HCT116 (cell line): ENCODE results near the gene RAPGEFL1. TPM values are rescaled to one million over a fixed set of nuclear protein-coding genes. Genes with fewer than 3 reads are reported as not detected.

Experiments
- ATAC-seq: fragments of 200-7000 bp; cut with Tn5 transposase; 2 replicates; pipeline ENCODE4 v1.9.1; 2020; ENCODE audit warnings: mild to moderate bottlenecking, moderate library complexity
- BruUV-seq: library from RNA; stranded (reverse); fragments of 400-500 nt; replicated peaks from 2 replicates; lab custom pipeline; 2021; lab: Mats Ljungman, UMichigan
- CTCF ChIA-PET: fragments of 300-600 bp; sonication (Branson Sonifier 250); formaldehyde crosslinking; loops from one replicate; lab custom pipeline; 2021; ENCODE audit warnings: antibody characterized with exemption; lab: Charles Lee
- POLR2A ChIA-PET: fragments of 300-600, 350-600 bp; sonication (Branson Sonifier 250); formaldehyde crosslinking; loops from one replicate; lab custom pipeline; 2021; ENCODE audit warnings: antibody characterized with exemption; lab: Charles Lee
- RAD21 ChIA-PET, 2 experiments: fragments of 300-600 bp; sonication (Branson Sonifier 250); formaldehyde crosslinking; loops; one replicate each; lab custom pipeline; 2023; ENCODE audit warnings: low total read pairs in 2 of 2; ENCODE audit not compliant: uncharacterized antibody in 2 of 2, unreplicated experiment in 2 of 2, low non-redundant PET in 1 of 2; lab: Charles Lee
- DNase-seq: peaks from one replicate; pipeline ENCODE4 v3.0.0-alpha.2; 2010; ENCODE audit warnings: low read depth, low spot score
- H2AFZ ChIP-seq: fragments of 200-600 bp; shearing (Covaris generic), sonication (generic); 2 replicates; pipeline ENCODE4 v1.6.1; 2017; ENCODE audit warnings: low read depth, mixed run types, mixed read lengths, antibody characterized with exemption, low read length; ENCODE audit not compliant: poor library complexity, severe bottlenecking
- H3K27ac ChIP-seq: 2 replicates; pipeline ENCODE4 v1.5.1; 2012; ENCODE audit warnings: low read depth, low read length
- H3K27me3 ChIP-seq: fragments of 200-600 bp; sonication (generic); 2 replicates; pipeline ENCODE4 v1.6.1; 2016; ENCODE audit warnings: mixed run types, low read length, mixed read lengths; ENCODE audit not compliant: insufficient read depth
- H3K36me3 ChIP-seq, 2 experiments: fragments of 200-500 bp in 1 of 2; fragments of 200-600 bp in 1 of 2; sonication (Bioruptor generic) in 1 of 2; sonication (generic) in 1 of 2; 2 replicates each; pipeline versions ENCODE4 v1.5.1 to v1.6.1; 2014 to 2016; ENCODE audit warnings: low read length in 2 of 2, inconsistent platforms in 1 of 2, mixed read lengths in 1 of 2, mixed run types in 1 of 2; ENCODE audit not compliant: insufficient read depth in 2 of 2, control insufficient read depth in 1 of 2
- H3K4me1 ChIP-seq, 2 experiments: fragments of 200-600 bp in 1 of 2; sonication (generic) in 1 of 2; 2 replicates each; pipeline versions ENCODE4 v1.5.1 to v1.6.1; 2012 to 2017; ENCODE audit warnings: low read length in 2 of 2, inconsistent platforms in 1 of 2, mild to moderate bottlenecking in 1 of 2, mixed read lengths in 1 of 2, mixed run types in 1 of 2, moderate library complexity in 1 of 2; ENCODE audit not compliant: insufficient read depth in 2 of 2, control insufficient read depth in 1 of 2
- H3K4me2 ChIP-seq: fragments of 200-600 bp; sonication (generic); 2 replicates; pipeline ENCODE4 v1.6.1; 2017; ENCODE audit warnings: mixed run types, low read length, mixed read lengths
- H3K4me3 ChIP-seq, 2 experiments: fragments of 200-600 bp in 1 of 2; sonication (generic) in 1 of 2; replicated peaks in 1 of 2; 2 replicates each; pipeline ENCODE4 v1.5.1; 2011 to 2016; ENCODE audit warnings: low read length in 2 of 2, control low read depth in 1 of 2, low read depth in 1 of 2, mild to moderate bottlenecking in 1 of 2, mixed read lengths in 1 of 2, mixed run types in 1 of 2
- H3K79me2 ChIP-seq: fragments of 200-600 bp; sonication (generic); 2 replicates; pipeline ENCODE4 v1.6.1; 2017; ENCODE audit warnings: mild to moderate bottlenecking, mixed run types, low read length, moderate library complexity, mixed read lengths; ENCODE audit not compliant: insufficient read depth
- H3K9ac ChIP-seq: fragments of 200-600 bp; sonication (generic); 2 replicates; pipeline ENCODE4 v1.6.1; 2016; ENCODE audit warnings: low read length, mixed read lengths
- H3K9me2 ChIP-seq: fragments of 200-600 bp; sonication (generic), shearing (Covaris generic); 2 replicates; pipeline ENCODE4 v1.6.1; 2017; ENCODE audit warnings: mixed run types, mild to moderate bottlenecking, moderate library complexity; ENCODE audit not compliant: insufficient read depth
- H3K9me3 ChIP-seq, 2 experiments: fragments of 200-500 bp in 1 of 2; fragments of 200-600 bp in 1 of 2; sonication (Bioruptor generic) in 1 of 2; sonication (generic) in 1 of 2; 2 replicates each; pipeline ENCODE4 v1.6.1; 2014 to 2017; ENCODE audit warnings: low read length in 2 of 2, mixed read lengths in 2 of 2, inconsistent platforms in 1 of 2, low read depth in 1 of 2, mild to moderate bottlenecking in 1 of 2, mixed run types in 1 of 2, moderate library complexity in 1 of 2; ENCODE audit not compliant: control insufficient read depth in 1 of 2, insufficient read depth in 1 of 2
- H4K20me1 ChIP-seq: fragments of 200-600 bp; sonication (generic), shearing (Covaris generic); 2 replicates; pipeline ENCODE4 v1.6.1; 2017; ENCODE audit warnings: mixed run types, mild to moderate bottlenecking, moderate library complexity; ENCODE audit not compliant: insufficient read depth
- CBX3 ChIP-seq: IDR thresholded peaks from 2 replicates; pipeline ENCODE4 v1.6.1; 2012; ENCODE audit warnings: low read depth
- CEBPB ChIP-seq: IDR thresholded peaks from 2 replicates; pipeline ENCODE4 v1.6.1; 2012; ENCODE audit warnings: low read depth
- EGR1 ChIP-seq: IDR thresholded peaks from 2 replicates; pipeline ENCODE4 v1.6.1; 2012; ENCODE audit warnings: low read depth
- ELF1 ChIP-seq: IDR thresholded peaks from 2 replicates; pipeline ENCODE4 v1.6.1; 2012; ENCODE audit warnings: low read depth, borderline replicate concordance
- EZH2phosphoT487 ChIP-seq: fragments of 200-600 bp; IDR thresholded peaks from 2 replicates; pipeline ENCODE4 v1.6.1; 2018; ENCODE audit warnings: antibody characterized with exemption, borderline replicate concordance
- JUND ChIP-seq: IDR thresholded peaks from 2 replicates; pipeline ENCODE4 v1.6.1; 2012
- POLR2A ChIP-seq: IDR thresholded peaks from 2 replicates; pipeline ENCODE4 v1.7.0; 2011; ENCODE audit warnings: borderline replicate concordance; ENCODE audit not compliant: insufficient read depth, insufficient read length; ENCODE audit errors: extremely low read depth
- RAD21 ChIP-seq: IDR thresholded peaks from 2 replicates; pipeline ENCODE4 v1.6.1; 2012; ENCODE audit warnings: low read depth, mild to moderate bottlenecking
- REST ChIP-seq: IDR thresholded peaks from 2 replicates; pipeline ENCODE4 v1.6.1; 2012; ENCODE audit warnings: low read depth
- SIN3A ChIP-seq: IDR thresholded peaks from 2 replicates; pipeline ENCODE4 v1.6.1; 2012; ENCODE audit warnings: low read depth
- SP1 ChIP-seq: IDR thresholded peaks from 2 replicates; pipeline ENCODE4 v1.6.1; 2012; ENCODE audit warnings: low read depth
- SRF ChIP-seq: IDR thresholded peaks from 2 replicates; pipeline ENCODE4 v1.6.1; 2012; ENCODE audit warnings: low read depth
- YY1 ChIP-seq: IDR thresholded peaks from 2 replicates; pipeline ENCODE4 v1.6.1; 2011; ENCODE audit warnings: low read length, low read depth, moderate library complexity, mild to moderate bottlenecking; ENCODE audit not compliant: insufficient replicate concordance; ENCODE audit errors: extremely low read depth
- intact Hi-C: fragments of 100-400 bp; cut with micrococcal nuclease; formaldehyde crosslinking; loops from 2 replicates; pipeline ENCODE4 v1.10.0; 2022
- total RNA-seq: library from RNA; stranded (reverse); gene quantifications from one replicate; pipeline ENCODE4 v1.2.1, GENCODE V29; 2021; ENCODE audit not compliant: unreplicated experiment
- TF ChIP-seq, protein P1 (sequence below), 3 experiments: fragments of 200-600 bp in 1 of 3; sonication (generic) in 1 of 3; IDR thresholded peaks in 2 of 3; conservative IDR thresholded peaks in 1 of 3; 2 replicates each; pipeline ENCODE4 v1.5.1; 2012 to 2017; ENCODE audit warnings: low read depth in 2 of 3, low read length in 2 of 3, antibody characterized with exemption in 1 of 3, borderline replicate concordance in 1 of 3, control low read depth in 1 of 3, mild to moderate bottlenecking in 1 of 3, mixed read lengths in 1 of 3, mixed run types in 1 of 3, moderate library complexity in 1 of 3; ENCODE audit not compliant: insufficient read depth in 1 of 3

RAPGEFL1 gene
- total RNA-seq, 1 experiment from 2014 or later = 9.7 TPM

- H3K27me3 ChIP-seq = no peaks in the 10 kb centered on the region
- CTCF ChIA-PET = interaction anchor here (0.8 to 2.2 kb wide), 8 partner anchors 11 to 71 kb away, joined by 3 to 8 read pairs (median 3); no protein-coding TSS in a partner anchor
- H3K4me2 ChIP-seq = peak within 1 kb of the TSS; percentile 88
- no peaks in the 10 kb centered on the region for H3K36me3 ChIP-seq
- POLR2A ChIA-PET = interaction anchor here (0.6 to 1.6 kb wide), 5 partner anchors 10 to 316 kb away, joined by 3 to 6 read pairs (median 3); no protein-coding TSS in a partner anchor
- DNase-seq (peak; percentile 89), ATAC-seq (peak; percentile 92)
- 0 out of 2 replicates have a peak, but pooled peaks cover 3% of the 10 kb centered on the region for H4K20me1 ChIP-seq
- RAD21 ChIA-PET = interaction anchor here in 1 of 2 experiments (0.6 kb wide), 1 partner anchor 118 kb away, joined by 3 read pairs; no protein-coding TSS in a partner anchor
- BruUV-seq = TSS peak; percentile 77
- H3K9me2 ChIP-seq = no peaks in the 10 kb centered on the region
- H3K79me2 ChIP-seq = peaks cover 33% of the 10 kb centered on the region
- peaks cover 6 to 21% of the 10 kb centered on the region in 2 experiments for H3K4me1 ChIP-seq
- peak within 1 kb of the TSS; percentile 59 for H2AFZ ChIP-seq
- intact Hi-C loops = no loop called here
- H3K9ac ChIP-seq = peak within 1 kb of the TSS; percentile 83
- H3K4me3 ChIP-seq = peak within 1 kb of the TSS; percentile 53 to 80
- H3K27ac ChIP-seq = peak within 1 kb of the TSS; percentile 89
- no peaks in the 10 kb centered on the region for H3K9me3 ChIP-seq
- TF ChIP-seq ELF1 (peak; percentile 97), CEBPB (no peak), EGR1 (peak; percentile 89), SIN3A (peak; percentile 46; the same call in 1 of the 2 replicates), REST (no peak), RAD21 (no peak), EZH2phosphoT487 (no peak), POLR2A (peak; percentile 14), JUND (no peak), CBX3 (0 out of 2 replicates have a peak, but pooled peaks have one; percentile 13), SP1 (peak; percentile 42; the same call in 1 of the 2 replicates), SRF (peak; percentile 40; the same call in 1 of the 2 replicates), YY1 (peak; percentile 98)
- TF ChIP-seq, protein P1, sequence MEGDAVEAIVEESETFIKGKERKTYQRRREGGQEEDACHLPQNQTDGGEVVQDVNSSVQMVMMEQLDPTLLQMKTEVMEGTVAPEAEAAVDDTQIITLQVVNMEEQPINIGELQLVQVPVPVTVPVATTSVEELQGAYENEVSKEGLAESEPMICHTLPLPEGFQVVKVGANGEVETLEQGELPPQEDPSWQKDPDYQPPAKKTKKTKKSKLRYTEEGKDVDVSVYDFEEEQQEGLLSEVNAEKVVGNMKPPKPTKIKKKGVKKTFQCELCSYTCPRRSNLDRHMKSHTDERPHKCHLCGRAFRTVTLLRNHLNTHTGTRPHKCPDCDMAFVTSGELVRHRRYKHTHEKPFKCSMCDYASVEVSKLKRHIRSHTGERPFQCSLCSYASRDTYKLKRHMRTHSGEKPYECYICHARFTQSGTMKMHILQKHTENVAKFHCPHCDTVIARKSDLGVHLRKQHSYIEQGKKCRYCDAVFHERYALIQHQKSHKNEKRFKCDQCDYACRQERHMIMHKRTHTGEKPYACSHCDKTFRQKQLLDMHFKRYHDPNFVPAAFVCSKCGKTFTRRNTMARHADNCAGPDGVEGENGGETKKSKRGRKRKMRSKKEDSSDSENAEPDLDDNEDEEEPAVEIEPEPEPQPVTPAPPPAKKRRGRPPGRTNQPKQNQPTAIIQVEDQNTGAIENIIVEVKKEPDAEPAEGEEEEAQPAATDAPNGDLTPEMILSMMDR (IDR thresholded peaks at IDR 0.05 in 2 of 3, conservative IDR thresholded peaks at IDR 0.05 in 1 of 3; ENCODE audit: borderline replicate concordance in 1 of 3, insufficient read depth in 1 of 3, low read depth in 2 of 3, low read length in 2 of 3) = peak in 2 of 3 experiments; percentile 54 to 79; a peak in 4 of 6 replicates
These were observed 41.7 kb downstream of the RAPGEFL1 start, which contains the start of gene WIPF2 for GRCh38 chr17:40218740-40219593. Gene WIPF2, plus strand, starts transcription at chr17:40219304. Its CDS starts 37,156 bp downstream, at chr17:40256460.
